H1 (cell line): ENCODE measurements around the gene IL17RE. TPM values are rescaled to one million over a fixed set of nuclear protein-coding genes. Genes with fewer than 3 reads are reported as not detected.

Experiments
- GTF2F1 ChIP-seq: IDR thresholded peaks from 2 replicates; pipeline ENCODE4 v1.6.1; 2012; ENCODE audit warnings: low read depth, low read length, improper control_type of control experiment, borderline replicate concordance
- POLR2A ChIP-seq, 2 experiments: IDR thresholded peaks; 1 replicate in 1 of 2; 2 replicates in 1 of 2; pipeline ENCODE4 v1.6.1; 2011; ENCODE audit warnings: low read depth in 2 of 2, low read length in 2 of 2, mild to moderate bottlenecking in 2 of 2; ENCODE audit errors: control extremely low read depth in 1 of 2
- POU5F1 ChIP-seq: IDR thresholded peaks from 2 replicates; pipeline ENCODE4 v1.6.1; 2011; ENCODE audit warnings: low read depth, mild to moderate bottlenecking, low read length, moderate library complexity
- RNF2 ChIP-seq: fragments of 200-900, 300-1000 bp; sonication (generic); IDR thresholded peaks from 2 replicates; pipeline ENCODE4 v1.7.1; 2016; ENCODE audit warnings: borderline replicate concordance, low read depth, mild to moderate bottlenecking, antibody characterized with exemption, low read length; ENCODE audit not compliant: poor library complexity, severe bottlenecking; ENCODE audit errors: missing control alignments
- polyA plus RNA-seq, 7 experiments: library from polyadenylated mRNA; depleted of rRNA in 3 of 7; stranded (reverse) in 5 of 7; unstranded in 2 of 7; fragments of >200 nt in 5 of 7; fragments of 200-250 nt in 2 of 7; gene quantifications; 1 replicate in 5 of 7; 2 replicates in 1 of 7; 4 replicates in 1 of 7; pipeline versions ENCODE4 v1.2.1 to v1.2.3, GENCODE V29; 2011 to 2013; ENCODE audit warnings: missing spikeins in 2 of 7, mixed read lengths in 2 of 7
- total RNA-seq: library from RNA; stranded (reverse); fragmentation: NEBNext Ultra II Directional; extraction: Animal tissue kit (Norgen Biotek cat#: 25700); gene quantifications from 2 replicates; pipeline ENCODE4 v1.2.1, GENCODE V29; 2021

Gene IL17RE
- total and polyA plus RNA-seq, 2 of the 8 experiments (the other 6 are each of a cell fraction or from before 2014, with no cell fraction given), result 3.4 to 4.9 TPM

GRCh38 chr3:9951126-9951525, 48.5 kb downstream of the IL17RE start (continued):
- TF ChIP-seq GTF2F1 (no peak), POU5F1 (no peak), POLR2A (IDR thresholded peaks at IDR 0.05; ENCODE audit: control extremely low read depth in 1 of 2, low read depth in 2 of 2, low read length in 2 of 2) (no peak), RNF2 (no peak)
